Measurements from ENCODE around the gene KTN1.

The KTN1 gene

GRCh38 chr14:55610713-55611370 lies 30.8 kb downstream of the KTN1 start:
- DNase-seq, result no peak

GRCh38 chr14:55611859-55612258 lies 31.9 kb downstream of the KTN1 start:
- DNase-seq, result no peak

GRCh38 chr14:55614304-55614703 lies 34.3 kb downstream of the KTN1 start:
- no peak for DNase-seq

- peak; percentile 14 for DNase-seq
Measured at GRCh38 chr14:55620277-55620676, 40.3 kb downstream of the KTN1 start.

- DNase-seq, result no peak
Measured at GRCh38 chr14:55620981-55621380, 41.0 kb downstream of the KTN1 start.

- no peak for DNase-seq
Measured at GRCh38 chr14:55621391-55621790, 41.4 kb downstream of the KTN1 start.

- DNase-seq, result no peak
Measured at GRCh38 chr14:55624913-55625312, 44.9 kb downstream of the KTN1 start.

- no peak for DNase-seq
Measured at GRCh38 chr14:55625481-55625880, 45.5 kb downstream of the KTN1 start.

- no peak for DNase-seq
Measured at GRCh38 chr14:55626131-55626530, 46.1 kb downstream of the KTN1 start.

GRCh38 chr14:55628426-55628825 lies 48.4 kb downstream of the KTN1 start:
- DNase-seq, result peak; percentile 69

GRCh38 chr14:55638665-55639064 lies 58.7 kb downstream of the KTN1 start:
- no peak for DNase-seq

- no peak for DNase-seq
Measured at GRCh38 chr14:55641290-55641689, 61.3 kb downstream of the KTN1 start.

- DNase-seq, result no peak
Measured at GRCh38 chr14:55641954-55642353, 61.9 kb downstream of the KTN1 start.

GRCh38 chr14:55645145-55645544 lies 65.1 kb downstream of the KTN1 start:
- DNase-seq, result no peak

GRCh38 chr14:55645845-55646832 lies 66.1 kb downstream of the KTN1 start:
- DNase-seq, result no peak

GRCh38 chr14:55650992-55651391 lies 71.0 kb downstream of the KTN1 start:
- no peak for DNase-seq

GRCh38 chr14:55654243-55654642 lies 74.2 kb downstream of the KTN1 start:
- DNase-seq, result no peak

- no peak for DNase-seq
Measured at GRCh38 chr14:55661029-55661428, 81.0 kb downstream of the KTN1 start.

- DNase-seq, result no peak
Measured at GRCh38 chr14:55662752-55663151, 82.7 kb downstream of the KTN1 start.

- no peak for DNase-seq
Measured at GRCh38 chr14:55665067-55665675, 85.2 kb downstream of the KTN1 start.

GRCh38 chr14:55667801-55668200 lies 87.8 kb downstream of the KTN1 start:
- DNase-seq, result no peak

- DNase-seq, result no peak
Measured at GRCh38 chr14:55671641-55672040, 91.6 kb downstream of the KTN1 start.

- no peak for DNase-seq
Measured at GRCh38 chr14:55673048-55673447, 93.0 kb downstream of the KTN1 start.

- DNase-seq, result no peak
Measured at GRCh38 chr14:55681096-55681495, 101.1 kb downstream of the KTN1 start.
